GM21825 (cell line): Measurements from ENCODE around the gene APBB3.

Experiments used
- ATAC-seq: cut with Tn5 transposase; IDR thresholded peaks from one replicate; pipeline ENCODE4 v1.9.1; 2021; ENCODE audit warnings: mild to moderate bottlenecking, moderate library complexity; ENCODE audit not compliant: unreplicated experiment

Gene APBB3

DNA sequence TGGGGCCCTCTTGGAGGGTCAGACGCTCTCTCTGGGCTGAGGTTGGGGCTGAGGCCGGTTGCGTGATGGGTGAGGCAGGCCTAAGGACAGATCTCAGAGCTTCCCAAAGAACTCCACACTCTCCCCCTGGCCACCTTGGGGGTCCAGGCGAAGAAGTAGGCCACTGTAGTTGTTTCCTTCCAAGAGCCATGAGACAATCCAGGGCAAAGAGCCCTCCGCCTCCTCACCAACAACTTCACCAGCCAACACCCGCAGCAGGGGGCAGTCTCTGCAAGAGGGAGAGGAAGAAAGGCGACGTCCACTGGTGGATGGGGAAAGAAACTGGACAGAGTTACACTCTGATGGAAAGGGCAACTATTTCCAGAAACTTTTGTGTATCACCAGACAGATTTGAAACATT is 10.9 kb upstream of the APBB3 start:
- no peak for ATAC-seq

DNA sequence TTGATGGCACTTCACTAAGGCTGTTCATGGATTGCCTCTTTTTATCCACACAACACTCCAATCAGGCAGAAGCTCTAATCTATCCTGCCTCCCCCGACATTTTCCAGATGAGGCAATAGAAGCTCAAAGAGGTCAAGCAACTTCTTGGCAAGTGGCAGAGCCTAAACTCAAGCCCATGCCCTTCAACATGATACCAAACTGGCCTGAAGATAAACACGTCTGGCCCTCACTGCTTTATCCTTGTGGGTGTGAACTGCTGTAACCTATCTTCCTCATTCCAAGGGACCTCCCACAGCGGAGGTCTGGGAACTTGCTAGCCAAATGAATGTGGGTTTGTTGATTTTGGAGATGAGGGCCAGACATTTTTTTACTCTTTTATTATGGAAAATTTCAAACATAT is 9.8 kb upstream of the APBB3 start:
- no peak for ATAC-seq

DNA sequence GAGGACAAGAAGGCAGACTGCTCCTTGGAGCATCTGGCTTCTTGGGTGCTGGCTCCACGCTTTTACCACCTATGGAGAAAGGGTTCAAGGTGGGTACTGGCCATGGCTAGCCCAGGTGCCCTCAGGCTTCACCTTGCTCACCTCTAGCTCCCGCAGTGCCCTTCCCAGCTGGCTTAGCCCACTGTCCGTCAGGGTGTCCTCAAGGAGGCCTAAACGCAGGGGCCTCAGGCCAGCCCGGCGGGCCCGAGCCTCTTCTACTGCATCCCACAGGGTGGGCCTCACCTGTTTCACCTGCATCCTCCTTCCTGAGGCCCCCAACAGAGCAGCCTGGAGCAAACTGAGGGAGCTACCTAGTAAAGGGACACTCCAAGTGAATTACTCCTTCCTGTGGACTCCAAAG is 9.3 kb upstream of the APBB3 start:
- no peak for ATAC-seq

DNA sequence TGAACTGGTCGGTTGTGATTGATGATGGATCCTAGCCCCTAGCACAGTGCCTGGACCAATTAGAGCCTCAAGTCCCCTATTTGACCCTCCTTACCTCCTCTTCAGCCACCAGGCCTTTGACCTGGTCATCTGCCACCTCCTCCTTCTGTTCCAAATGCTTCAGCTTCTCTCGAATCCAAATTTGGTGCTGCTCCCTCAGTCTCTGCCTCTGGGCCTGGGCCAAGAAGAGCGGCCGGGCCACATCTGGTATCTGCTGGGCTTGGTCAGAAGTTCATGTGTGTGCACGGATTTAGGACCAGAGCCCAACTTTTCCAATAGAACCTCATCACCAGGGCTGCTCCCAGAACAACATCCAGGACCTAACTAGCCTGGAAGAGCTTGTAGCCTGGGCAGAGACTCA is 6.7 kb upstream of the APBB3 start:
- ATAC-seq, result no peak

DNA sequence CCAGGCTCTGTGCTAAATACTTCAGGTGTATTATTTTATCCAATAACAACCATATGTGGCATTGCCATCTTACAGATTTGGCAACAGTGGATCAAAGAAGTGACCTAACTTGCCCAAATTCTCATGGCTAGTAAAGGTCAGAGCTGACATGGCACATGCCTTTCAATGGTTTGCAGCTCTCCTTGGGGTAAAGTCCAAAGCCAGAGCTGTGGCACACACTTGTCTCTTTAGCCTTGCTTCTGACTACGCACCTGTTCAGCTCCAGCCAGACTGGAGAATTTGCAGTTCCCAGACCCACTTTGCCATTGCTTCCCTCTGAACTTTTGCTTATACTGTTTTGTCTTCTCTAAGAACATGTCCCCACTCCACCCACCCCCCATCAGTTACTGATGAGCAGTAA is 6.1 kb upstream of the APBB3 start:
- no peak for ATAC-seq

DNA sequence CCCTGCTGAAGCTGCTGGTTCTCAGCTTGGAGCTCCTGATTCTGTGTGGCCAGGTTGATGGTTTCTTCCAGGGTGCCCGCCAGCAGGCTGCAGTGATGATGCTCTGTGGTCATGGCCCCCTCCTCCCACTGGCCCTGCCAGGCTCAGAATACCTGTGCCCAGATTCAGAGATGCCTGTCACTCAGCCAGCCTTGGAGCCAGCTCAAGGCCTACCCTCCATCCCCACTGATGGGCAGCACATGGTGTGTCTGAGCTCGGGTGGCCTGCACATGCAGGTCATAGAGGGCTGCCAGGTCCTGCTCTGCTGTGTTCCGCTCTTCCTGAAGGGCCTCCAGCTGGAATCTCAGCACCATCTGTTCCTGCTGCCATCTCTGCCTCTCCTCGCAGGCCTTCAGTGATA is 5.7 kb upstream of the APBB3 start:
- no peak for ATAC-seq

DNA sequence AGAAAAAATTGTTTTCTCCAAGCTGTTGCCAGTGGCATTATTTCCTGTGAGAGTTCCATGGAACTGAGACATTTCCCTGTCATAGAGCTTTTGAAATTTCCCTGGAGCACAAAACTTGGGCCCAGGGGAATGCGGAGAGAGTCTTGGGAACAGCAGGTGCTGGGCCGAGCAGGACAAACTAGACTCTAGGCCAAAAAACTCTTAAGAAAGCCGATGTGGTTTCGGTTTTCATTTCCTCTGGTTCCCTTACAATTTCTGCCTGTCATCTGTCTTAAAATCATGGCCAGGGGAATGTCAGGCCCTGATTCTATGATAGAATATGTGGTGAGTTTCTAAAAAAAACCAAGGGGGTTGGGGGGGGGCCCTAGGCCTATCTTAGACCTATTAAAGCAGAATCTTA is 4.8 kb upstream of the APBB3 start:
- no peak for ATAC-seq

DNA sequence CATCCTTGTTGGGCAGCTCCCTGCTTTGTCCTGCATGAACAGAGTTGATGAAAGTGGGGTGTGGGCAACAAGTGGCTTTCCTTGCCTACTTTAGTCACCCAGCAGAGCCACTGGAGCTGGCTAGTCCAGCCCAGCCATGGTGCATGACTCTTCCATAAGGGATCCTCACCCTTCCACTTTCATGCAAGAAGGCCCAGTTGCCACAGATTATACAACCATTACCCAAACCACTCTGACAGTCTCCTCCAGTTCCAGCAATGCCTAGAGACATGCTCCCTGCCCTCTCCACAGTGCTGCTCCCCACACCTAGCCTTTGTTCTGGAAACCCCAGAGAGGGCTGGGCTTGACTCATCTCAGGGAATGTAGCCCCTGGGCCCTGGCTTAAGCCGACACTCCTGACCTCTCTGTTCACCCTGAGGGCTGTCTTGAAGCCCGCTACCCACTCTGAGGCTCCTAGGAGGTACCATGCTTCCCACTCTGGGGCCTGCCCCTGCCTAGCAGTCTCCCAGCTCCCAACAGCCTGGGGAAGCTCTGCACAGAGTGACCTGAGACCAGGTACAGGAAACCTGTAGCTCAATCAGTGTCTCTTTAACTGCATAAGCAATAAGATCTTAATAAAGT is 4.2 kb upstream of the APBB3 start:
- no peak for ATAC-seq

DNA sequence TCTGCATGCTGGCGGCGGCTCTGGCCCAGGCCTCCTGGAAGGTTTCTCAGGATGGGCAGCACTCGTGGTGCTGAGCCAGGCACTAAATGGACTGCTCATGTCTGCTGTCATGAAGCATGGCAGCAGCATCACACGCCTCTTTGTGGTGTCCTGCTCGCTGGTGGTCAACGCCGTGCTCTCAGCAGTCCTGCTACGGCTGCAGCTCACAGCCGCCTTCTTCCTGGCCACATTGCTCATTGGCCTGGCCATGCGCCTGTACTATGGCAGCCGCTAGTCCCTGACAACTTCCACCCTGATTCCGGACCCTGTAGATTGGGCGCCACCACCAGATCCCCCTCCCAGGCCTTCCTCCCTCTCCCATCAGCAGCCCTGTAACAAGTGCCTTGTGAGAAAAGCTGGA is 3.5 kb upstream of the APBB3 start:
- no peak for ATAC-seq

DNA sequence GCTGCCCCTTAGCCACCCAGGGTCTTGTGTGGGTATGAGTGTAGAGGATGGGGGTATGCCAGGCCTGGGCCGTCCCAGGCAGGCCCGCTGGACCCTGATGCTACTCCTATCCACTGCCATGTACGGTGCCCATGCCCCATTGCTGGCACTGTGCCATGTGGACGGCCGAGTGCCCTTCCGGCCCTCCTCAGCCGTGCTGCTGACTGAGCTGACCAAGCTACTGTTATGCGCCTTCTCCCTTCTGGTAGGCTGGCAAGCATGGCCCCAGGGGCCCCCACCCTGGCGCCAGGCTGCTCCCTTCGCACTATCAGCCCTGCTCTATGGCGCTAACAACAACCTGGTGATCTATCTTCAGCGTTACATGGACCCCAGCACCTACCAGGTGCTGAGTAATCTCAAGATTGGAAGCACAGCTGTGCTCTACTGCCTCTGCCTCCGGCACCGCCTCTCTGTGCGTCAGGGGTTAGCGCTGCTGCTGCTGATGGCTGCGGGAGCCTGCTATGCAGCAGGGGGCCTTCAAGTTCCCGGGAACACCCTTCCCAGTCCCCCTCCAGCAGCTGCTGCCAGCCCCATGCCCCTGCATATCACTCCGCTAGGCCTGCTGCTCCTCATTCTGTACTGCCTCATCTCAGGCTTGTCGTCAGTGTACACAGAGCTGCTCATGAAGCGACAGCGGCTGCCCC is 2.9 kb upstream of the APBB3 start:
- no peak for ATAC-seq

DNA sequence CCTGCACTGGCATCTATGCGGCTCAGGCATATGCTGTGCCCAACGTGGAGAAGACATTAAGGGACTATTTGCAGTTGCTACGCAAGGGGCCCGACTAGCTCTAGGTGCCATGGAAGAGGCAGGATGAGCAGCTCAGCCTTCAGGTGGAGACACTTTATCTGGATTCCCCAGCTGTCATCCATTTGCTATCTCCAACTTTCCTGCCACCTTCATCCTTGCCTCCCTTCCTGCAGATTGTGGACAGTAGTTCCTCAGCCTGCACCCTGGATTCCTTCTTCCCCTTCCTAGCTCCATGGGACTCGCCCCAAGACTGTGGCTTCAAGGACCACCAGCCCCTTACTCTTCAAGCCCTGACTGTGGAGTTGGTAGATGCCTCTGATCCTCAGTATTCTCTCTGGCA is 2.3 kb upstream of the APBB3 start:
- no peak for ATAC-seq

DNA sequence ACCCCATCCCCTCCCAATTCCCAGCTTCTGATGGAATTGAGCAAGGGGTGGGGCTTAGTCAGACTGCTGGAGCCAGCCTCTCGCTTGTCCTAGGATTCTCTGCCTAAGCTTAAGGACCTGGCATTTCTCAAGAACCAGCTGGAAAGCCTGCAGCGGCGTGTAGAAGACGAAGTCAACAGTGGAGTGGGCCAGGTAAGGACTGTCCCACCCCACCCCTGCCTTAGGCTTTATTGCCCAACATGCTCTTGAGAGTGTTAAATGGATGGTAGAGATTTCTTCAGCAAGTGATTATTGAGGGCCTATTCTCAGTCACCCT is 1.3 kb upstream of the APBB3 start:
- no peak for ATAC-seq

DNA sequence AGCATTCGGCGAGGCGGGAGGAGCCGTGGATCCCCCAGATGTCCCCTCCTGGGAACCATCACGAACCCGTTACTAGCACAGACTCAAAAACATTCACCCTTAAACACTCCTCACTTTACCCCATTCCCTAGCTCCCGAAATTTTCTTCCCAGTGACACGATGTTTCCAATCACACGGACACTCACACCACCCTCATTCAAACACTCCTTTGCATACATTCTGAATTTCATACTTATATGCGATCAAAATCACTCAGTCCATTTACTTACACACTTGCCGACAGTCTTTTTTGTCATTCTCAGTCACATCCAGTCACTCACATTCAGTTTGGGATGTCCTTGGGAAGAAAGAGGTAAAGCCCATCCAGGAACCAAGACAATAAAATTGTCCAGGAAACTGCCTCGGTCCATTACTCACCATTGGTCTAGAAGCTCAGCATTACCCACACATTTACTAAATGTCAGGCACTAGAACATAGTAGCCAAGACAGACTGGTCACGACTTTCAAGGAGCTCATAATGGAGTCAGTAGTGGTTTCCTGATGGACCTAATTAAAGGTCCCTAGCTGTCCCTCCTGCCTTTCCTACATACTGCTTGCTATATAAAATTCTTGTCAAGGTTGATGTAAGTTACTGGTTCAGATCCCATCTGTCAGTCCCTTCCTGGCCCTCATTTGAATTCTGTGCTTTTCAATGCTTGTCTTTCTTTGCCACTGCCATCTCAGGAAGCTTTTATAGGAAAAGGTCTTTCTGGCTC is 804 bp upstream of the APBB3 start:
- ATAC-seq, result peak; percentile 0

DNA sequence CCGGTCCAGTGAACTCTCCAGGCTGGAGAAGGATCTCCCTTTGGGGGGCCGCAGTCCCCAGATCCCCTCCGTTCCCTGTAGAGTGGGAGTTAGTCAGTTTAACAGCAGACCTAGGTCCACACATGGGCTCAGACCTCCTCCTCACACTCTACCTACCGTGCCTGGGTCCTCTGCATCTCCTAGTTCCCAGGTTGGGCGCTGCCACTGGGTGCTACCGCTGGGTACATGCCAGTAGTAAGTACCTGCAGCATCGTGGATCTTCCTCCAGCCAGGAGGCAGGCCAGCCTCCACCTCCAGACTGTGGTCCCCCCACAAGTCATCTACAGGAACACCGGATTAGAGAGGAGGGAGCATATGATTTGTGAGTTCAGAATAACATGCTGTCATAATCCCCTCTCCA is 802 bp downstream of the APBB3 start:
- no peak for ATAC-seq

DNA sequence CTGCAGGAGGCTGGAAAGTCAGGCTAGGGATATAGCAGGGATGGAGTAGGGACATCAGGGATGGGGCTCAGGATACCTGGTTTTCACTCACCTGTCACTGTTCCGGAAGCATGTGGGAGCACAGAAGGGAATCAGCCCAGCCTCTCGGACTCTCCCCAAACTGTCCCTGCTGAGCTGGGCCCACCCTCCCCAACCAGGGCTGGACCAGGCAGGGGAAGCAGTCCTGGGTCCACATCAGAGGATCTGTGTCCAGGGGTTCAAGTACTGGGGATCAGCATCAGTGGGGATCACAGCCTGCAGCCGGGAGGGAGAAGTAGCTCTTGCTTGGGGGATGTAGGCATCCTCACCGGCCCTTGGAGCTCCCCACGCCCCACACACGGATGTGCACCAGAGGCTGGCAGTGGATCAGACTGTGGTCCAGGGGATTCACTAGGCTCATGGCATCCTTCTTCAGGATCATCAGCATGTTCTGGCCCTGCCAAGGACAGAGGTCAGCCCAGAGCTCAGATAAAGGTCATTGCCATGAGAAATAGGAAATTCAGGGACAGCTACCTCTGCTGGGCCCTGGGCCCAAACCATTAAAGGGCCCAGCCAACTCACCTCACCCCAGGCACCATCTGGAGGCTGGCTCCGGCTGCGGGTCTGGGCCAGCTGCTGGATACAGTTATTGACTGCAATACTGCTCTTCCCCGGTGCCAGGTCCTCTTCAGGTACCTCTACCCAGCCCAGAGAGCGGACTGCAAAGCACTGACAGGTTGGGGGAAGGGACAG is 2.5 kb downstream of the APBB3 start:
- ATAC-seq, result no peak

DNA sequence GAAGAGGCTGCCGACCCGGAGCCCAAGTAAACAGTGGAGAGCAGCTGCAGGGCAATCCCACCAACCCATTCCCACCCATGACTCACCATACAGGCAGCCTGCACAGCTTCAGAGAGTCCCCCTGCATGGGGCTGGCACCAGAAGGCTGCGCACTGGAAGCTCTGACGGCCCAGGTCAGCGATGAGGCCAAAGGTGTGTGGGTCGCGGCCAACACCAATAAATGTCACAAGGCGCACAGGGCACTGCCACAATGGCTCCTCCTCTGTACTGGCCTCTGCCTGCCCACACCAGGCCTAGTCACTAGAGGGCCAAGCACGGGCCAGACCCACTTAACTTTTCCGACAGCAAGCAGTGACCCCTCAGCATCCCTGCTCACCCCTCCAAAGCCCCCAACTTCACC is 4.2 kb downstream of the APBB3 start:
- no peak for ATAC-seq

DNA sequence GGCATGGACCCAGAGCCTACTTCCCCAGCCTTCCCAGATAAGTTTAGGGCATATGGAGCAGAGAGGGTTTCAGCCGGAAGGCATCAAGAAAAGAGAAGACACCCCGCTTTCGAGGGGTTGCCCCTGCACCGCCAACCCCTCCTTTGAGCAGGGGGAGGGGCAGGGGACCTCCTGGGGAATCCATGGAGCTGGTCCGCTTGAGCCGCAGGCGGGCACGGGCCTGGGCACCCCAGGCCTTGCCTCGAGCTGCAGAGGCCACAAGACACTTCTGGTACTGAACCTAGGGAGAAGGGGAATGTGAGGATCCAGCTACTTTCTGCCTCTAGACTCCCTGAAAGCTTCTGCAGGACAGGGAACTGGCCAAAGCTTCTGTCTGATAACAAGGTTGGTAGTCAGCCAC is 5.9 kb downstream of the APBB3 start:
- ATAC-seq, result no peak

DNA sequence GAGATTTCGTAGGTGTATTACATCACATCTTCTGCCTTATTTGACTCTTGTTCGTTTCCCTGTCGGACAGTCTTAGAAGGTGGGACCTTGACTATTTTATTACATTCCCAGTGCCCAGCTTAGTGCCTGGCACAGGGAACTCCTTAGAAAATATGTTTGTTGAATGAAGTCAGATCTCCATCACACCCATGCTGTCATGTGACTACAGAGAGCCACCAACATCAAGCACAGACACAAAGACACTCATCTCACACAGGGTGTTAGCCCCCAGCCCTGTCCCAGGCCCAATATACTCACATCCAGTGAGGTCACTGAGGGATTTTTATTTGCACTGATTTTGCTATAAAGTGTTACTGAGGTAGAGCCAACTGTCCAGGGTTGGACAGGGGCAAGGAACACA is 6.4 kb downstream of the APBB3 start:
- no peak for ATAC-seq

DNA sequence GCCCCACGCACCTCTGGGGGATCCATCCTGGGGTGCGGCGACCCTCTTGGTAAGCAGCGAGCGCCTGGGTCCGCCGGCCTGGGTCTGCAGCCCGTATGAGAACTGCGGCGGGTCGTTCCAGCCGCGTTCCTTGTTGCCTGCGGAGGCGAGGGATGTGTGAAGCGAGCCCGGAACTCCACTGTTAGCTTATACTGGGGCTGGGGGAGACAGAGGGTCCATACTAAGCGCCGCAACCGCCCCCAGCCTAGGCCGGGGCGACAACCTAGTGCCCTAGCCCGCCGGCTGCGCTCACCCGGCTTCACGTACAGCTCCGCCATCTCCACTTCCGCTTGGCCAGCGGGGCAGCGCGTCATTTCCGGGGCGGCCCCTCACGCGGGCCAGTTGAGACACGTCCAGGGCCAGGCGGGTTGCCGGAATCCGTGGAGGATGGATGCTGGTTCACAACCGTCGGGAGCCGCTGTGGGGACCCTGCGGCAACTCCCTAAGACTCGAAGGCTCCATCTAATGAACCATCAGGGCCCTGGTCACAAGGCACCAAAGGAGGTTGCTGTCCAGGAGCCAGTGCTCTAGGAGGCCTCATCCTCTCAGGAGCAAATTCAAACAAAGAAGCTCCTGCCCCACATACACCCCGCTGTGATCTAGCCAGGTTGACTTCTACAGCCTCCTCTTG is 7.1 kb downstream of the APBB3 start, which contains the start of gene SRA1:
Gene SRA1 (minus strand): TSS at position 338 of the 670 bp plus-strand sequence. CDS start 21 bp downstream, at position 317.
- ATAC-seq, result peak; percentile 92

DNA sequence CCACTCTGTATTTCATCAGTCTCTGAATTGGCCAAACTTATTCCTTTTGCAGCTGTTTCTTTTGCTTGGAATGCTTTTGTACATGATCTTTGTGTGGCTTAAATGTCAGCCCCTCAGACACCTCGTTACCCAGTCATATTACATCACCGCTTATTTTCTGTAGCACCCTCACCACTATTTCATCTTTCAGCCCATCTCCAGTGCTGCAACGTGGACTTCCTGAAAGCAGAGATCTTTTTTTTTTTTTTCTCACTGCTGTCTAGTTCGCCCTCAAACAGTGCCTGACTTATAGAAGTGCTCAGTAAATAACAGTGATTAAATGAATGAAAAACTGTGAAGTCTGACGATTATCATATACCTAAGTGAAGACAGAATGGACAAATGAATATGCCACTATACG is 8.0 kb downstream of the APBB3 start:
- ATAC-seq, result no peak

DNA sequence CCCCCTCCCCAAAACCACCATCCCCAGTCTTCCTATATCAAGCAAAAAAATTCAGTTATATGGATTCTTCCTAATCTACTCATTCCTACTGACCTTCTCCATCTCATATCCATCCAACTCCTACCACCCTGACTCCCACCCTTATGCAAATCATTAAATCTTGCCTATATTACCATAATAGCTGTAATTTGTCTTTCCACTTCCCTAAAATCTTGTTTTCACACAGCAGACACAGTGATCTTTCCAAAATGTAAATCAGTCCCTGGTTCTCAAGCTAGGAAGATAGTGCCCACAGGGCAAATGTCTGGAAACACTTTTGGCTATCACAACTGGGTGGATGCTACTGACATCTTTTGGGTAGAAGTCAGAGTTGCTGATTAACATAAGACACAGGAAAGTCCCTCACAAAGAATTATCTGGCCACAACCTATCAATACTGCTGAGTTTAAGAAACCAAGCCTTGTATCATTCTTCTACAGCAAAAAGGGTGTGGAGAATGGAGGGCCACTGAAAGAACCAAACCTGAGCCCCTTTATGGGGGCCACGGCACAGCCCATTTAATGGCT is 8.6 kb downstream of the APBB3 start:
- ATAC-seq, result no peak
